ENCODE data around the gene HOXA5.

DNA sequence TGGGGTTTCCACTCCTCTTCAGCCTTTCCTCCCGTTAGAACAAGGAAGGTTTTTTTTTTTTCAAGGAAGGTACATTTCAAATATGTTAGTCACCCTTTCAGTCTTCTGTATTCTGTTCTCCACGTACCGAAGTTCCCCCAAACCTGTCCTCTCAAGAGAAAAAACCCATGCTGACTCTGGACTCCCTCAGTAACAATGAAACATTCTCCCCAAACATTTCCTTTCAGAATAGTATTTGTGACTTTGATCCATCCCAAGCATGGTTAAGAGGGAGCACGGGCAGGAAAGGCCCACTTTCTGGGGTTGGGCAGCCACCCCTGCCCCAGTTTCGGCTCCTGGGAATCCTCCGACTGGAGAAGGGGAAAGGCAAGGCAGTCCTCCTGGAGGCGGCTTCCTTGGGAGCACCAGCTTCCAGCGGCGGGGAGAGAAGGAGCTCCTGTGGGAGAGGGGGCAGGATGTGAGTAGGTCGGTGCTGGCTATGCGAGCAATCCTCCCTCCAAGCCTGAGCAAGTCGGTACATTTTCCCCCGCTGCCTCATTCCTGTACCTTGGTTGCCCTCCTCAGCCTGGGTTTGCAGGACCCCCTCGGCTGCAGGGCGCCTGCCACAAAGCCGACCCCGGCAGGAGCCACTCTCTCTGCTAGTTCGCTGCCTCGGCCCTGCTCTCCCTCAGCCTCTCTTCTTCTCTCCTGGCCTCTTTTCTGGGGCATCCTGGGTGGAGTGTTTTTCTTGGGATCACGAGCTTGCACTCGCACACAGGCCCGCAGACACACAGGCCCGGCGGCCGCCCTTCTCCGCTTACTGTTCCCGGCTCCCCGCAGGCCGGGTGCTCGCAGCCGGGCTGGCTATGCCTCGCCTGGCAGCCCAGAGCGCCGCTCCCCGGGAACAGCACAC, 45.5 kb downstream of the HOXA5 start:
- TF ChIP-seq POLR2AphosphoS5 (IDR thresholded peaks at IDR 0.05; ENCODE audit: low read depth, low read length), result no peak
- TF ChIP-seq POLR2A (IDR thresholded peaks at IDR 0.05; ENCODE audit: low read depth, low read length), result no peak

All from GM12891 (cell line).